Measurements from ENCODE around the gene TIMM23.

DNA sequence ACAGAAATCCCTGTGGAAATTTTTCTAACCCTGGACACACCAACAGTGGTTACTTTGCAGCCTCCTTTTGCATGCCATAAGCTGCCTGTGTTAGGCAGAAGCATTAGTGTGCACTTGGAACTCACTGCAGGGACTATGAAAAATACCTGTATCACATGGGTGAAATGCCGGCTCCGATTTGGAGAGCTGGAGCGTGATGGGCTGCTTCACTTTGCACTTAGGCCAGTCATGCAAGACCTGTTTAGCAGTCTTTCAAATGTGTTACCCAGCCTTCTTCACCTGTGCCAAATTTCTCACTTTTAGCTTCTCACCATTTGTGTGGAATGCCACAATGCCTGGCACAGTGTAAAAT lies 46.9 kb downstream of the TIMM23 start:
- TF ChIP-seq, protein P1, sequence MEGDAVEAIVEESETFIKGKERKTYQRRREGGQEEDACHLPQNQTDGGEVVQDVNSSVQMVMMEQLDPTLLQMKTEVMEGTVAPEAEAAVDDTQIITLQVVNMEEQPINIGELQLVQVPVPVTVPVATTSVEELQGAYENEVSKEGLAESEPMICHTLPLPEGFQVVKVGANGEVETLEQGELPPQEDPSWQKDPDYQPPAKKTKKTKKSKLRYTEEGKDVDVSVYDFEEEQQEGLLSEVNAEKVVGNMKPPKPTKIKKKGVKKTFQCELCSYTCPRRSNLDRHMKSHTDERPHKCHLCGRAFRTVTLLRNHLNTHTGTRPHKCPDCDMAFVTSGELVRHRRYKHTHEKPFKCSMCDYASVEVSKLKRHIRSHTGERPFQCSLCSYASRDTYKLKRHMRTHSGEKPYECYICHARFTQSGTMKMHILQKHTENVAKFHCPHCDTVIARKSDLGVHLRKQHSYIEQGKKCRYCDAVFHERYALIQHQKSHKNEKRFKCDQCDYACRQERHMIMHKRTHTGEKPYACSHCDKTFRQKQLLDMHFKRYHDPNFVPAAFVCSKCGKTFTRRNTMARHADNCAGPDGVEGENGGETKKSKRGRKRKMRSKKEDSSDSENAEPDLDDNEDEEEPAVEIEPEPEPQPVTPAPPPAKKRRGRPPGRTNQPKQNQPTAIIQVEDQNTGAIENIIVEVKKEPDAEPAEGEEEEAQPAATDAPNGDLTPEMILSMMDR (IDR thresholded peaks at IDR 0.05; ENCODE audit: low read depth, low read length): no peak
- no peak for TF ChIP-seq EZH2phosphoT487 (IDR thresholded peaks at IDR 0.05; ENCODE audit: low read depth)

Data from OCI-LY3 (cell line).